RKO (cell line): Measurements from ENCODE around the gene LYRM7.
A peak's percentile ranks its signal among the peaks of the same experiment; 100 is the strongest.
"Not testable (repeated sequence)": the region's sequence is repeated elsewhere in the genome, so short reads cannot be mapped to it uniquely, and the experiment has no call there.

ENCODE experiments used
- DNase-seq: peaks from one replicate; pipeline ENCODE4 v3.0.0-alpha.2; 2016; ENCODE audit warnings: low spot score

LYRM7 gene

GRCh38 chr5:131170540-131171275 is at the start of gene LYRM7:
LYRM7 (plus strand) TSS chr5:131170944; CDS start chr5:131171021, 77 bp downstream.
- peak; percentile 99 for DNase-seq

GRCh38 chr5:131127244-131127643 is 43.5 kb upstream of the LYRM7 start:
- DNase-seq, result not testable (repeated sequence)

GRCh38 chr5:131129306-131129705 is 41.4 kb upstream of the LYRM7 start:
- DNase-seq, result no peak

- DNase-seq, result not testable (repeated sequence)
Measured at GRCh38 chr5:131133091-131133490, 37.7 kb upstream of the LYRM7 start.

GRCh38 chr5:131138406-131138805 is 32.3 kb upstream of the LYRM7 start:
- not testable (repeated sequence) for DNase-seq

- DNase-seq, result no peak
Measured at GRCh38 chr5:131139321-131139720, 31.4 kb upstream of the LYRM7 start.

- no peak for DNase-seq
Measured at GRCh38 chr5:131142970-131143617, 27.6 kb upstream of the LYRM7 start.

- no peak for DNase-seq
Measured at GRCh38 chr5:131147258-131147657, 23.5 kb upstream of the LYRM7 start.

- DNase-seq, result no peak
Measured at GRCh38 chr5:131148835-131149234, 21.9 kb upstream of the LYRM7 start.

- no peak for DNase-seq
Measured at GRCh38 chr5:131150408-131150807, 20.3 kb upstream of the LYRM7 start.

GRCh38 chr5:131151216-131151615 is 19.5 kb upstream of the LYRM7 start:
- DNase-seq, result no peak

GRCh38 chr5:131156385-131156784 is 14.4 kb upstream of the LYRM7 start:
- DNase-seq, result no peak

- no peak for DNase-seq
Measured at GRCh38 chr5:131156957-131157356, 13.8 kb upstream of the LYRM7 start.

GRCh38 chr5:131160134-131160533 is 10.6 kb upstream of the LYRM7 start:
- no peak for DNase-seq

GRCh38 chr5:131163276-131164119 is 7.2 kb upstream of the LYRM7 start:
- peak; percentile 68 for DNase-seq

GRCh38 chr5:131164191-131165118 is 6.3 kb upstream of the LYRM7 start:
- DNase-seq, result peak; percentile 78

- DNase-seq, result peak; percentile 93
Measured at GRCh38 chr5:131165119-131165727, 5.5 kb upstream of the LYRM7 start, which contains the start of gene HINT1. HINT1 (minus strand) TSS chr5:131165256; CDS start chr5:131165205, 51 bp downstream.

GRCh38 chr5:131167615-131168014 is 3.1 kb upstream of the LYRM7 start:
- DNase-seq, result no peak

- DNase-seq, result no peak
Measured at GRCh38 chr5:131169810-131170539, 769 bp upstream of the LYRM7 start.

GRCh38 chr5:131171276-131171810 is 599 bp downstream of the LYRM7 start:
- DNase-seq, result peak; percentile 29
